ENCODE results near the gene SMAD2.
"Not testable (repeated sequence)": the region's sequence is repeated elsewhere in the genome, so short reads cannot be mapped to it uniquely, and the experiment has no call there.

SMAD2 gene

DNA sequence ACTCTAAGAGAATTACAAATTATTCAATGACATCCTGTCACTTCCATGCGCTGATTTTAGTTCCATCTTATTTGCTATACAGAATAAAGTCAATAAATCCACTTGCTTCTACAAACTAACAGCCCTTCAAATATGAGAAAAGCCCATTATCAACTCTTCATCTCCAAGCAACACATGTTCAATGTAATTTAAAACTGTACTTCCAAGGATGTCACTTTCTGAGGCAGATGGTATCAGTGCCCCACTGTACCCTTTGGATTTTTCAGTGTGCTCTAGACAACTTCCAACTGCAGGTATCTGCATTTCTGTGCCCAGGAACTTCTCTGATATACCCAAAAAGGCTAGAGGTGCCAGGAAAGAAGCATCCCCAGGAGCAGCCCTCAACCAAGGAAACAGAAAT is 87.6 kb downstream of the SMAD2 start:
- DNase-seq (ENCODE audit: low read depth), result no peak

DNA sequence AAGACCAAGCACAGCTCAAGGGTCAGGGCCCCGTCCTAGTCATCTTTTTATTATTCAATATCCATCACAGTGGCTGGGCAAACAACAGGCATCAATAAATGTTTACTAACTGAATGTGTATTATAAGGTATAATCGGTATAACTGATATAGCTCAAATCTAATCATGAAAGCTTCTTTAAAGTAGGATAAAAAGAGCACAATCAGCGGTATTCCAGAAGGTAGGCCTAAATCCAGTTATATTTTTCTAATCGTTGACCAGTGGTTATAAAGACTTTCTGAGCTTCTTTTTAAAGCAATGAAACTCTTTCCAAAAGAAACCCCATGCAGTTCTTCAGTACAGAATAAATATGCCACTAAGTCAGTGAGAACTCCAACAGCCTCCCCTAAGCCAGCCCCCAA is 92.1 kb downstream of the SMAD2 start:
- no peak for DNase-seq (ENCODE audit: low read depth)

DNA sequence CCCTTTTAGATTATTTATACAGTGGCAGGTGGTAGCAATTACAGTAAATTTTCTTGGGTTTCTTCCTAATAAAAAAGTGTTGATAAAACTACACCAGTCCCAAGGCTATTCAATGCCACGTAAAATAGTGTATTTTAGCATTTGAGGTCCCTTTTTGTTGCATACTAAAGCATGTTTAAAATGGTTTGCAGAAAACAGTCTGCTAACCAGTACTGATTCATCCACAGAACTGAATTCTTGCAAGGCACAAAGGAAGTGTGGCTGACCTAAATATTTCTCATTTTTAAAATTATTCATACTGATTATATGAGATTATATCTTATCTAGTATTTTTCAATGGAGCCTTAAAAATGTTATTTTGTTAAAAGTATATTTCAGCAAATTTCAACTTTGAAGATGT is 98.1 kb downstream of the SMAD2 start:
- no peak for DNase-seq (ENCODE audit: low read depth)

DNA sequence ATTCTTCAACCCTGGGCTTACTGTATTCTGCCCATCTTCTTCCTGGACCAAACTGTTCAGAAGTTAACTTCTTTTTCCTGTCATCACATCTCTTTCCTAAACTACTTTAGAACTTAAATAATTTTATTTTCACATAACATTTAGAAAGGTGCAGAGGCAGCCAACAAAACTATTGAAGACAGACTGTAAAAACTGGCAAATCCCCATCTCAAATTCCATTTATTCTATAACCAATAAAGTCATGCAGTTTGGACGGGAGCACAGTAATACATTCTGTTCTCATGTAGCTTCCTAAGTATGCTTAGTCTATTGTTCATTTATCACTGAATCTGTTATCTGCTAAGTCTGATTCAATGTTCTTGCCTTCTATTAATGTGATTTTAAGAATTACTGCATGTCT is 99.1 kb downstream of the SMAD2 start:
- no peak for DNase-seq (ENCODE audit: low read depth)

DNA sequence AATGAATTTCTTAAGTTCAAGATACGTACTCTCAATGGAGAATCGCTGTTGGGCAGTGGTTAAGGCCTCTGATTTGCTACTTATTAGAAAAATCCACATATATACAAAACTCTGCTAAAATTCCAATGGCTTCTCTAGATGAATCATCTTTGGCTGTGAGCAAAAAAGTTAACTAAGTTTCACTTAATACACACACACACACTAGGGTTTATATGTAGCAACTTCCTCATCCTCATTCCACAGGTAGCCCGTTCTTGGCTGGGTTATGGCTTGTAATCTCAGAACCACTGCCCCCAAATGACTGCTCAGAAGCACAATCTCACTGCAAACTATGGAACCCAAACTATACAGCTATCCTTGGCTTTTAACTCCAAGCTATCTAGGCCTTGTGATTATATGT is 99.7 kb downstream of the SMAD2 start:
- DNase-seq (ENCODE audit: low read depth), result no peak

DNA sequence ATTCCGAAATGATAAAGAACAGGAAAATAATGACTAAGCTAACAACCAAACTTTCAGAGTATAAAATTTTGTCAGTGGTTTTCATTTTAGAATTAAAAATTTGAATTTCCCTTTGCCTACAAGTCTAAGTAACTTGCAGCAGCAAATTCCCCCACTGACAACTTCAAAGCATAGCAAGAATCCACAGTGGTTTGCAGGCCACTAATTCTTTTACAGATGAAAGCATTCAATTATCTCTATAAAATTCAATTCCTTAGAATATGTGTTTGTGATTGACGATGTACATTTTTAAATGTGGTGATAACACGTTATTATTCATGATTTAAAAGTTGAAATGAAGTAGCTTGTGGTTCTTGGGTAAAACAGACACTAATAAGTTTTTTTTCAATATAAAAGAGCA is 100.6 kb downstream of the SMAD2 start:
- no peak for DNase-seq (ENCODE audit: low read depth)

DNA sequence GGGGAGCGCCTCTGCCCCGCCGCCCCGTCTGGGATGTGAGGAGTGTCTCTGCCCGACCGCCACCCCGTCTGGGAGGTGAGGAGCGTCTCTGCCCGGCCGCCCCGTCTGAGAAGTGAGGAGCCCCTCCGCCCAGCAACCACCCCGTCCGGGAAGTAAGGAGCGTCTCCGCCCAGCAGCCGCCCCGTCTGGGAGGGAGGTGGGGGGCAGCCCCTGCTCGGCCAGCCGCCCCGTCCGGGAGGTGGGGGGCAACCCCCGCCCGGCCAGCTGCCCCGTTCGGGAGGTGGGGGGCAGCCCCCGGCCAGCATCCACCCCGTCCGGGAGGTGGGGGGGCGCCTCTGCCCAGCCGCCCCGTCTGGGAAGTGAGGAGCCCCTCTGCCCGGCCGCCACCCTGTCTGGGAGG is 102.4 kb downstream of the SMAD2 start:
- not testable (repeated sequence) for DNase-seq (ENCODE audit: low read depth)

DNA sequence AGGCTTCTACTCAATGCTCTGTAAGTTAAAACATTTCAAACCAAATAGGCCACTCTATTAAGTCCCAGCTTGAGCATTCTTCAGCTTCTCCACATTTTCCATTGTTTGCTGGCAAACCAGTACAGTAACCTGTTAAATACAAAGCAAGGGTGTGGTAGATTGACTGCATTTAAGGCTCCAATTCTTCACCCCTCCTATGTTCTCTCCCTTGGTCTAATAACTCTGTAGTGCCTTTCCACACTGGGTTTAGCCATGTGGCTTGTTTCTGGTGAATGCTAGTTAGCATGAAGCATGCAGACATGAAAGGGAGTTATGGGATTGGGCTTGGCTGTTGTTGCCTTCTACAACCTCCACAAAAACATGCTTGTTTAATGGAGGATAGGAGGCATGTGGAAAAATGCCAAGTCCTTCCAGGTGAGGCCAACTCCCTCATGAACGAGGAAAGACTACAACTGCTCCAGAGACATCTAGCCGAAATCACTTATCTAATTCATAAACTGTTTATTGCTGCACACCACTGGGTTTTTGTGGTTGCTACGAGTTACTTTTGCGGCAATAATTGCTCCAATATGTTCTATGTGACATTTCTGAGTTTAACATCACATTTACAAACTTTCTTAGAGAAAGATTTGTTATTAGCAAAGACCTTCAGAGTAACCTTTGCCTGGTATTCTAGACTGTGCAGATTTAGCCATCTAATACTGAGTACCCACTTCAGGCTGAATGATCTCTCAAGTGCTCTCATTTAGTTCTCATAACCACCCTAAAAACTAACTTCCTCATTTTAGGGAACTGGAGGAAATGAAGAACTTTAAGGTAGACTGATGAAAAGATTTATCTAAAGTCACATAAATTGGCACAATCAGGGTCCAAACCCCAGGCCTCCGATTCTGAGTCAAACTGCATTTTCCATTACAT is 104.0 kb downstream of the SMAD2 start:
- no peak for DNase-seq (ENCODE audit: low read depth)

DNA sequence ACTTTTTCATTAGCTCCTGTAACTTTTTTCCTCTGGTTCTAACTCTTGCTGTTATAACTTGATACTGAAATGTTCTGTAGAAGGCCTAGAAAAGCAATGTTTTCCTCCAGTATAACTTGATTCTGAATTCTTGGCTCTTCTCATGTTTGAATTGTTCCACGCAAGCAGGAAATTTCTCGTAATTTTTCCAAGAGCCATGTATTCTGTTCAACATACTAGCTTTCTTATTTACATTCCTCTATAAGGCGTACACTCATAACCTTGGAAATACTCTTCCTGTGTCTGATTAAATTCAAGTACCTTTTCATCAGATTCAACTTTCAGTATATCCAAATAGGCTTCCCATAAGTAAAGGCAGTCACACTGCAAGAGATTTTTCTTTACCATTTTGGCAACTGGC is 109.1 kb downstream of the SMAD2 start:
- DNase-seq (ENCODE audit: low read depth), result no peak

DNA sequence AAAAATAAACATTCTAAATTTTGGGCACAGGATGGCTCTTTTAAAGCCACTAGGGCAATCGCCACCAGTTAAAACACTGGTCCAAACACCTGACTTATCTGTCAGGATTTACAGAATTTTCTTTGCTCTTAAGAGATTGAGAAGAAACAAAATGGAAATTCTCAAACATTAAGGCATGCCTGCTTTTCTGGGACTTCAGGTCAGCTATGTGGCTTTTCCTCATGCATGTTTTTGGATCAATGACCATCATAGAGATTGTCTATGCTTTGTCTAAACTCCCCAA is 112.7 kb downstream of the SMAD2 start:
- DNase-seq (ENCODE audit: low read depth), result no peak

DNA sequence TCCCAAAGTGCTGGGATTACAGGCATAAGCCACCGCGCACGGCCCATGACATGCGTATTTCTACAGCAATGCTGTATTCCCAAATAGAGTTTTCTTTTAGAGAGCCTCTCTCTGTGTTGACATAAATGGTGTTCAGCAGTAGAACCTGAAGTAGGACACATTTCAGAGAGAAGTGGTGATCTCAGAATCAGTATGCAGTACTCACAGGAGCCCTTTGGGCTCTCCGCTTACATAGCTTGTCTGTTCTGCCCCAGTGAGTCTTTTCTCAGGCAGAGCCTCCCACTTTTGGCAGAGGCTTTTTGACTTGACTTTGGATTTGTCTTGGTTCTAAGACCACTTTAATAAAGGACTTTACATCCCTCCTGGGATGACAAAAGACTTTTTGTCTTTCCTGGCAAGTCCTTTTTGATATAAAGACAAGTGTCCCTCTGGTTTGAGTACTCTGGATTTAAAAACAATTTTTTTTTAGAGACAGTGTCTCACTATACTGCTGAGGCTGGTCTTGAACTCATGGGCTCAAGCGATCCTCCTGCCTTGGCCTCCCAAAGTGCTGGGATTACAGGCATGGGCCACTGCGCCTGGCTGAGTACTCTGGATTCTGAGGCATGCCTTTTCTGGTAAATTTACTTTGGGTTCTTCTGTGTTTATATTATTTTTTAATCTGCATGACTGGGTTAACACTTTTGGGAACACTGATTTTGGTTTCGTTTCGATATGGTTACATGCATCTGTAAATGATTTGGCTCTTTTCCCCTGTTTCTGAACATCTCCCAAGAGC is 113.3 kb downstream of the SMAD2 start:
- no peak for DNase-seq (ENCODE audit: low read depth)

DNA sequence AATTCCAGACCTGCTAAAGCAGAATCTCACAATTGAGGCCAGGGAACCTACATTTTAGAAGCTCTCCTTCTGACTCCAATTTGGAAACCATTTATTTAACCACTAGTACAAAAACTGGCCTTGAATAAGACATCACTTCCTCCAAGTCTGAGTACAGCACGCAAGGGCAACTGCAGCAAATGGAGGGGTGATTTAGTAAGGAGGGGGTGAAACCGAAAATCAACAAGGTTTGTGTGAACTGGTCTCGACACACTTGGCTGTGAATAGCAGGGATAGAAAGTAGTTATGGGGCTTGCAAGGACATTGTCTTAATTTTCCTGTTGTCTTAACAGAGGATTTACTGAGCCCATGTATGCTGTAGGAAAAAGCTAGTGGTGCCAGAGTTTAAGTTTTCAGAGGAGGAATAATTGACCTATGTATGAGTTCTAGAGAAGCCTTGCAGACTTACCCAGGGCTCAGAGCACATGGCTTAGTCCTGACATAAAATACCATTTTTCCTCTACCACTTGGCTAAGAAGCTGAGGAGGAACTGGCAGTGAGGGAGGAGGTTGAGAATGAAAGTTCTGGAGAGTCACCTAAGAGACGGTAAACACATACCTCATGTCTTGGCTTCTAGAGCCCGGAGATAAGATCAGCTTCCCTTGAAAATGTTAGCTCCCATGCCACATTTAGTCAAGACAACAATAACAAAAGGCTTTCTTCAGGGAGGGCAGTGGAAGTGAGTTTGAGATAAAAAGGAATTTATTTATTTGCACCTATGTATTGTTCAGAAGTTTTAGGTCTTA is 114.8 kb downstream of the SMAD2 start:
- DNase-seq (ENCODE audit: low read depth), result no peak

DNA sequence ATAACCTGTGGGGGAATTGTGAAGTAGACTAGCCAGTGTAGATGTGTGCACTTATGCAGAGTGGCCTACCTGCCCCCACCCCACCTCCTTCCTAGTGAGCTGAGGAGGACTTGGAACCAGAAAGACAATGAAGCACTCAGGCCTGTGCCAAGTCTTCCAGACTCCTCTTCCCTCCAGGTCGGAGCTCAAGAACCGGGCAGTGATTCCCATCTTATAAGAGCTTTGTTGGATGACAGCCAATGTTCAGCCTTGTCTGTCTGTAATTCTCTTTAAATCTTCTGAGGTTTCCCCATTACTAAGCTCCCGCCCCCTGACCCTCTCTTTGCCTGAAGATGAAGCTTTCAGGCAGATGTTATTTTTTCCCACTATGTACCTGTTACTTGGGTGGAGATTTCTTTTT is 121.0 kb downstream of the SMAD2 start:
- no peak for DNase-seq (ENCODE audit: low read depth)

DNA sequence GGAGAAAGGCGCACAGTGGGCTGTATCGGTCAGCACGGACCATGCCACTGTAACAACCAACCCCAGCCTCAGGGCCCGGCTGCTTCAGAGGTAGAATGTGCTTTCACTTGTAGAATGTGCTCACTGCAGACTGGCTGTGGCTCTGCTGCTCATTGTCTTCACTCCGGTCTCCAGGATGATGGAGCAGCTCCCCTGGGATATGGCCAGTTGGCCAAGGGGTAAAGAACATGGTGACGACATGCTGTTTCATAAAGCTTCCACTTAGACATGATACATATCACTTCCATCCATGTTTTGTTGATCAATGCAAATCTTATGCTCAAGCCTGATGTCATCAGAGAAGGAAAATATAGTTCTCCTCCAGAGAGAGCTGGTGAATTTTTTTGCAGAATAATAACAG is 127.7 kb downstream of the SMAD2 start:
- no peak for DNase-seq (ENCODE audit: low read depth)

DNA sequence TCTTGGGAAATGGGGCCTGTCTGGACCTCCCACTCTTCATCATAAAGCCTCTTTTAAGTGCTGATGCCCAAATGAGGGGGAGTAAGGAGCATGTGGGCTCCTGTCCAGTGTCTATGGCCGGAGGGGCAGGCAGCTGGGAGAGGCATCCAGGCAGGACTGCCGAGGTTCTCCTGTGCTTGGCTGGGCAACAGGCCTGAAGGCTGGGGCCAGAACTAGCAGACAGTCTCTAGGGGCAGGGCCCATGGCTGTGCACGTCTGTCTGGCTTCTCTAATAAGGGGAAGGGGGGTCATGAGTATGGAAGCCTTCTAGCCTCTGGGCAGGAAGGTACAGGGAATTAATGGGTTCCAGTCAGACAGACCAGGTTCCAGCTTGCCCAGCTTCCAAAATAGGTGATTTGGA is 128.6 kb downstream of the SMAD2 start:
- DNase-seq (ENCODE audit: low read depth), result no peak

DNA sequence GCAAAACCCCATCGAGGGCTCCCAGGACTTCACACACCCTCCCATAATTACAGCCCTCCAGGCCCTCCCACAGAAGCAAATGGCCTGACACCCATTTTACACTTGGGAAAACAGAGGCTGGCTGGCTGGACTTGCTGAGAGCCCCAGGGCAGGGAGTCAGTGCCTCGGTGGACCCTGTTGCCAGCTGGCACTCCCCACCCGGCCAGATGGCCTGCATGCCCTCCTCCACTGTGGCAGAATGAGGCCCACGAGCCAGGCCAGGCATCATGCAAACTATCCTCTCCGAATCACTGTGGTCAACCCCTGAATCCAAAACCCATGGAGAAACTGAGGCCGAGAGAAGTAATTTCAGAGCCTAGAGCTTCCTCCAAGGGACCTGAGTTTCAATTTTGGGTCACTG is 129.7 kb downstream of the SMAD2 start:
- no peak for DNase-seq (ENCODE audit: low read depth)

DNA sequence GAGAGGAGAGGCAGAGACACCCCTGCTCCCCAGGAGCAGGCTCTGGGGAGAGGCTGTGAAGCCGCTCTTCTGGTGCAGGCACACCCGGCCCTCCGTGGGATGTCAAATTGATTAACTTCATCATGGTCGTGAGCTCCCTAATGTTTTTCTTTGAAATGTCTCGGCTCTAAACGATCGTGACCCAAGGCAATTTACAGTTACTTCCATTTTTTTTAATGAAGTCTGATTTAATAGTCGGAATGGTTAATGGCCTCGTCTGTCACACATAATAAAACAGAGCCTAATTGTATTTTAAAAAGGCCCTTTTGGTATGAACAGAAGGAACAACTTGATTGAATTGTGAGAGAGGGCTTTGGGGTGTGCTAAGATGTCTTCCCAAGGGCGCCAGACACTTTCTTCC is 130.2 kb downstream of the SMAD2 start:
- no peak for DNase-seq (ENCODE audit: low read depth)

DNA sequence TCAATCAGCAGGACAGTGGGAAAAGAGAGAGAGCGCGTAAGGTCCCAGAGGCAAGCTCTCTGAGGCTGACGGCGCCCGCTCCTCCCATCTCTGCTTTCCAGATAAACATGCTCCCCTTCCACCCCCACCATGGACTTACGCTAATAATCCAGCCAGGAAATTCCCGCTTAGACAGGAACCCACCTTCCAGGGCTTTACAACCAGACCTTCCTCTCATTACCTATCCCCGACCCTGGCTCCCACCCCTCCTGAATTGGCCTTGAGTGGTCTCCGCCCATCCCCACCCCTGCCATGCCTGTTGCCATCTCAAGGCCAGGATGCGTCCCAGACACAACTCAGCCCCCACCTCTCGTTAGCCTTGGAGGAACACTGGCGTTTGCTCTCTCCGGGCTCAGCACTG is 131.1 kb downstream of the SMAD2 start:
- DNase-seq (ENCODE audit: low read depth), result no peak

DNA sequence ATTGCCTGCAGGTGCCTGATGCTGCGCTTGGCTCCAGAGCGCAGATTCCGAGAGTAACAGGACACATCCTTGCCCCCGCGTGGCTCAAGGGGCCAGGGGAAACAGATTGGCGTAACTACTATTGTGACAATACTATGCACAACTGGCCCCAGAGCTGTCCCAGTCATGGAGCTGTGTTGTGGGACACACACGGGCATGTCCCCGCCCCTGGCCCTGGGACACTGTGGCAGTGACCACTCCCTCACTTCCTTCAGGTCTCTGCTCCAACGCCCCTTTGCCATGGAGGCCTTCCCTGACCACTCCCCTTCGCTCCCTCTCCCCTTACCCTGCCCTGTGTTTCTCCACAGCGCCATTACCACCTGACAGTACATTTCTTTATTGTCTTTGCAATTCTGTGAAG is 132.1 kb downstream of the SMAD2 start:
- no peak for DNase-seq (ENCODE audit: low read depth)

DNA sequence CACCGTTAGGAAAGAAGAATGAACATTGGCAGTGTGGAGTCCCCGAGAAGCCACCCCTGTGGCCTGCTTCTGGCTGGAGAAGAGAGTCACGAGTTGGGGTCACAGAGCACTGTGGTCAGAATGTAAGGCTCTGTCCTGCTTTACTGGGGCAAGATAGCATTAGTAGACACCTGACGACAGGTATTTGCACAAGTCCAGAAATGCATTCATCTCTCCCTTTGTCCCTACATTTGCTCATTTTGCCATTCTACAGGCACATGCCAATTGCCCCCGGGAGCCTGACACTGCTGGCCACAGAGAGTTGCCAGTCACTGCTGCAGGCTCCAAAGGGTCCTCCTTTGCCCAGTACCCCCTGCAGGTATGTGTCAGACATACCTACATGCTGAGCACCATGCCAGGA is 133.3 kb downstream of the SMAD2 start:
- DNase-seq (ENCODE audit: low read depth), result no peak

DNA sequence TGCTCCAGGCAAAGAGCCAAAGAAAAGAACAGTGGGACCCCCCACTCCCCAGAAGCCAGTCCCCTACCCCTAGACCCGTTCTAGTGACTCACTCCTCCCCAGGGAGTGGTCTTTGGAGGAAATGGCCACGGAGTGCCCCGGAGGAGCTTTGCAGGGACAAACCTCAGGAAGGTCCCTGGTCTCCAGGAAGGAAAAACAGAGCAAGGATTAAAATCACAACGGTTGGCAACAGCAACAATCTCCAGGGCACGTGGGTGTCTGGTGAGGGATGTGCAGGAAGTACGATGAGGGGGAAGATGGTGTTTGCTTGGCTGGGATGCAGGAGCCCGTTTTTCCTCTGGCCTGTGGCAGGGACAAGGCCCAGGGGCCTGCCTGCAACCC is 135.0 kb downstream of the SMAD2 start:
- no peak for DNase-seq (ENCODE audit: low read depth)

DNA sequence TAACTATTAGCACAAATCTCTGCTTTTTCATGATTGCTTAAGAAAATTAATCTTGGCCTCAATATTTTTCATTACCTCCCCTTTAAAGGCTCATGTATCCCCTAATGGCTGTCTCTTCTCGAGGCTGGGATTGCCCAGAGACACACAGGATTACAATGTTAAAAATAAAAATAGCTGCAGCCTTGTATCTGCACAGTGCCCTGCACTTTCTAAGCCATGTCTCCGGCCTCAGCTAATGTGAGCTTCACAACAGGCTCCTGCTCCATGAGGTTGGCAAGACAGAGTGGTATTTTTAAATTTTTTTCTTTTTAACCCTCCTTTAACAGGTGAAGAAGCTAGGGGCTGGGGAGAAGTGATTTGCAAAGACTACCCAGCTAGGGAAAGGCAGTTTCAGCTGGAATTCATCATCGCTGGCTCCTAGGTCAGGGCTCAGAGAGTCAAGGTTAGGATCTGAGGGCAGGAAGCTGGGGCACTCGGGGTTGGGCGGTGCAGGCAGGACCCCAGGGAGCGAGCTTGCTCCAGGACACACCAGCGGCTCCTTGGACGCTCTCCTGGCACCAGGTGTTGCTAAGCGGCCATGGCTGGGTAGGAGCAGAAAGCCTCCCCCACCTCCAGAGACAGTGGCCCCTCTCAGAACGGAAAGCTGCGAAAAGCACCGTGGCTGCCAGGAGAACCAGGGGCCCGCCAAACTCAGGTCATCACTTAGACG is 135.6 kb downstream of the SMAD2 start:
- DNase-seq (ENCODE audit: low read depth), result no peak
